ENCODE measurements around the gene LARP4. TPM values are rescaled to one million over a fixed set of nuclear protein-coding genes. Genes with fewer than 3 reads are reported as not detected.

Gene LARP4
- total and polyA plus RNA-seq, 2 of the 4 experiments (the other 2 are of a cell fraction), result 11.3 to 42.5 TPM

DNA sequence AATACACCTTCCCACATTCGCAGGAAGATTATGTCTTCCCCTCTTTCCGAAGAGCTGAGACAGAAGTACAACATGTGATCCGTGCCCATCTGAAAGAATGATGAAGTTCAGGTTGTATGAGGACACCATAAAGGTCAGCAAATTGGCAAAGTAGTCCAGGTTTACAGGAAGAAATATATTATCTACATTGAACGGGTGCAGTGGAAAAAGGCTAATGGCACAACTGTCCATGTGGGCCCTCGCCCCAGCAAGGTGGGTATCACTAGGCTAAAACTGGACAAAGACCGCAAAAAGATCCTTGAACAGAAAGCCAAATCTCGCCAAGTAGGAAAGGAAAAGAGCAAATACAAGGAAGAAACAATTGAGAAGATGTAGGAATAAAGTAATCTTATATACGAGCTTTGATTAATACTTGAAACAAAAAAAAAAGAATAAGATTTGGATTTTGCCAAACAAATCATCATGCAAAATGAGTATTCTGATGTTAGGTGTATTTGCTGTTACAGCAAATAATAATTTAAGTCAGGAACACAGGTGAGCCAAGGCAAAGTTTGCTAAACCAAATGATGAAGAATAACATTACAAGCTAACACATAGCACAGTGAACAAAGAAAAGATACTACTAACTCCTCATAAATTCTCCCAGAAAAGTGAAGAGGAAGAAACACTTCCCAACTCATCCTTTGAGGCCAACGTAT lies 34.8 kb upstream of the LARP4 start:
- no peak for TF ChIP-seq NFE2L2 (IDR thresholded peaks at IDR 0.05; ENCODE audit: low read depth, low read length)
- TF ChIP-seq, protein P1, sequence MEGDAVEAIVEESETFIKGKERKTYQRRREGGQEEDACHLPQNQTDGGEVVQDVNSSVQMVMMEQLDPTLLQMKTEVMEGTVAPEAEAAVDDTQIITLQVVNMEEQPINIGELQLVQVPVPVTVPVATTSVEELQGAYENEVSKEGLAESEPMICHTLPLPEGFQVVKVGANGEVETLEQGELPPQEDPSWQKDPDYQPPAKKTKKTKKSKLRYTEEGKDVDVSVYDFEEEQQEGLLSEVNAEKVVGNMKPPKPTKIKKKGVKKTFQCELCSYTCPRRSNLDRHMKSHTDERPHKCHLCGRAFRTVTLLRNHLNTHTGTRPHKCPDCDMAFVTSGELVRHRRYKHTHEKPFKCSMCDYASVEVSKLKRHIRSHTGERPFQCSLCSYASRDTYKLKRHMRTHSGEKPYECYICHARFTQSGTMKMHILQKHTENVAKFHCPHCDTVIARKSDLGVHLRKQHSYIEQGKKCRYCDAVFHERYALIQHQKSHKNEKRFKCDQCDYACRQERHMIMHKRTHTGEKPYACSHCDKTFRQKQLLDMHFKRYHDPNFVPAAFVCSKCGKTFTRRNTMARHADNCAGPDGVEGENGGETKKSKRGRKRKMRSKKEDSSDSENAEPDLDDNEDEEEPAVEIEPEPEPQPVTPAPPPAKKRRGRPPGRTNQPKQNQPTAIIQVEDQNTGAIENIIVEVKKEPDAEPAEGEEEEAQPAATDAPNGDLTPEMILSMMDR (conservative IDR thresholded peaks at IDR 0.05; ENCODE audit: low read depth, low read length), result no peak
- no peak for TF ChIP-seq MXI1 (IDR thresholded peaks at IDR 0.05; ENCODE audit: borderline replicate concordance, low read depth, low read length)
- no peak for TF ChIP-seq CHD1 (IDR thresholded peaks at IDR 0.05; ENCODE audit: low read depth, low read length)
- no peak for TF ChIP-seq RCOR1 (IDR thresholded peaks at IDR 0.05; ENCODE audit: insufficient replicate concordance, low read length)
- no peak for TF ChIP-seq BHLHE40 (IDR thresholded peaks at IDR 0.05; ENCODE audit: low read depth, low read length)
- no peak for TF ChIP-seq POLR2A (IDR thresholded peaks at IDR 0.05; ENCODE audit: low read depth, low read length)
- no peak for TF ChIP-seq SMC3 (IDR thresholded peaks at IDR 0.05; ENCODE audit: low read depth, low read length)
- Histone ChIP-seq H2AK5ac (ENCODE audit: low read depth, low read length) (no peak overlapping the region), H2AFZ (replicated peaks; ENCODE audit: low read length, poor library complexity) (no peak overlapping the region), H2AK9ac (replicated peaks; ENCODE audit: low read depth, low read length, poor library complexity) (no peak overlapping the region), H3K18ac (ENCODE audit: low read depth, low read length) (no peak overlapping the region), H2BK120ac (ENCODE audit: low read depth, low read length) (no peak overlapping the region), H2BK15ac (ENCODE audit: low read depth, low read length) (no peak overlapping the region), H3K79me1 (ENCODE audit: low read depth in 1 of 2, low read length in 2 of 2) (no peaks in the 10 kb centered on the region), H3K14ac (replicated peaks; ENCODE audit: low read depth, low read length) (no peak overlapping the region), H3K4ac (ENCODE audit: low read depth, low read length) (no peak overlapping the region), H3K4me3 (ENCODE audit: insufficient read depth, low read depth, low read length) (no peak overlapping the region), H4K8ac (ENCODE audit: low read depth in 2 of 2, low read length in 2 of 2) (no peak overlapping the region), H2BK5ac (ENCODE audit: low read depth, low read length, poor library complexity, severe bottlenecking) (no peak overlapping the region), H4K20me1 (ENCODE audit: insufficient read depth, low read length) (no peaks in the 10 kb centered on the region), H3K36me3 (ENCODE audit: control insufficient read depth, insufficient read depth, low read length) (no peaks in the 10 kb centered on the region), H4K5ac (ENCODE audit: low read depth, low read length) (no peak overlapping the region), H3K9me3 (ENCODE audit: control insufficient read depth, insufficient read depth, low read length) (no peaks in the 10 kb centered on the region), H3K23ac (ENCODE audit: low read depth, low read length) (no peak overlapping the region), H3K4me2 (ENCODE audit: low read depth, low read length) (no peak overlapping the region), H3K9me1 (ENCODE audit: insufficient read depth, low read length) (0 out of 2 replicates have a peak, but pooled peaks cover 3% of the 10 kb centered on the region), H3K27ac (ENCODE audit: insufficient read depth, low read length) (no peak overlapping the region), H3K4me1 (ENCODE audit: control insufficient read depth, insufficient read depth, low read length) (0 out of 2 replicates have a peak, but pooled peaks cover 2% of the 10 kb centered on the region), H2BK20ac (ENCODE audit: low read depth, low read length) (no peak overlapping the region), H4K91ac (ENCODE audit: insufficient read depth, low read depth, low read length) (no peak overlapping the region), H3K27me3 (ENCODE audit: control insufficient read depth, insufficient read depth, low read length) (no peaks in the 10 kb centered on the region), H3K9ac (ENCODE audit: low read depth, low read length) (no peak overlapping the region), H3K56ac (ENCODE audit: extremely low read depth, insufficient read depth, low read length) (no peak overlapping the region)
- BruUV-seq (replicated peaks), result no TSS peak
- in situ Hi-C loops (cut with MboI; ENCODE audit: low sequenced_read_pairs) (no loop called here), intact Hi-C loops (cut with micrococcal nuclease) (no loop called here), dilution Hi-C loops (cut with HindIII; ENCODE audit: low sequenced_read_pairs, unreplicated experiment) (no loop called here)
- no peak for DNase-seq
- no peak for ATAC-seq (ENCODE audit: low read depth)
- WGBS, 2 experiments (ENCODE audit: extremely low coverage in 2 of 2, insufficient read length in 1 of 2), result 81% methylated on average over 3 of the region's 9 CpGs; no CpG with 5 or more reads in 1 of the 2 experiments
- ChIA-PET CTCF (interaction anchor here (0.6 kb wide), 1 partner anchor 154 kb away, joined by 3 read pairs; no protein-coding TSS in a partner anchor), POLR2A (ENCODE audit: unreplicated experiment) (no interaction called here)

All from IMR-90 (cell line).